ENCODE results near the gene INPP5D. TPM values are rescaled to one million over a fixed set of nuclear protein-coding genes. Genes with fewer than 3 reads are reported as not detected.

Gene INPP5D
- total and polyA plus RNA-seq, 2 of the 13 experiments (the other 11 are each of a cell fraction or from before 2014, with no cell fraction given) = 16.7 to 18.0 TPM

DNA sequence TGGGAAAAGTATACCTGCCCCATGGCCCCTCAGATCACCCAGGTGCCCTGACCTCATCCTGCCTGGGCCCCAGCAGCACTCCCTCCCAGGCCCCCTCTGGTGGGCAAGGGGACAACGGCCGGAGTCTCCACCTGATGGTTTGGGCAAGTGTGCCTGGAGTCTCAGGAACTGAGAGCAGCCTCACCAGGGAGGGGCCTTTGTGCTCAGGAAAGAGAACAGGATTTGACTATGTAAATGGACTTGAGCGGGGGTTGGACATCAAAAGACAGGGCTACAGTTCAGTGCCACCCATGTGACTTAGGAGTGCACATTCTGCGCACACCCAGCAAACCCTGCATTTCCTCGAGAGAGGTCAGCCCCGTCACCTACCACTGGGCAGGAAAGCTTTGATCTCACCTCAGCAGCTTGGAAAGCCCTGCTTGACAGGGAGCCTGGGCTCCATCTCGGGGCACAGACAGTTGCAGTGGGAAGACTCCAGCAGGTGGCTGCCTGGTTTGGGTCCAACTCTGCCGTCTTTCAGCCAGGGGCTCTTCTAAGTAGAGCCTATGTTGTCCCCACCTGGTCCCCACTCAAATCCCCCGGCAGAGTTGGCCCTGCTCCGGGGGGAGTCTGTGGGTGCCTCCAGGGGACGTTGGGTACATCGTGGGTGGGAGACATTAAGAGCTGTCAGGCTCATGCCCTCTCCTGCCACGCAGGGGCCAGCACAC is 3.3 kb downstream of the INPP5D start (continued):
- TF ChIP-seq, protein P1, sequence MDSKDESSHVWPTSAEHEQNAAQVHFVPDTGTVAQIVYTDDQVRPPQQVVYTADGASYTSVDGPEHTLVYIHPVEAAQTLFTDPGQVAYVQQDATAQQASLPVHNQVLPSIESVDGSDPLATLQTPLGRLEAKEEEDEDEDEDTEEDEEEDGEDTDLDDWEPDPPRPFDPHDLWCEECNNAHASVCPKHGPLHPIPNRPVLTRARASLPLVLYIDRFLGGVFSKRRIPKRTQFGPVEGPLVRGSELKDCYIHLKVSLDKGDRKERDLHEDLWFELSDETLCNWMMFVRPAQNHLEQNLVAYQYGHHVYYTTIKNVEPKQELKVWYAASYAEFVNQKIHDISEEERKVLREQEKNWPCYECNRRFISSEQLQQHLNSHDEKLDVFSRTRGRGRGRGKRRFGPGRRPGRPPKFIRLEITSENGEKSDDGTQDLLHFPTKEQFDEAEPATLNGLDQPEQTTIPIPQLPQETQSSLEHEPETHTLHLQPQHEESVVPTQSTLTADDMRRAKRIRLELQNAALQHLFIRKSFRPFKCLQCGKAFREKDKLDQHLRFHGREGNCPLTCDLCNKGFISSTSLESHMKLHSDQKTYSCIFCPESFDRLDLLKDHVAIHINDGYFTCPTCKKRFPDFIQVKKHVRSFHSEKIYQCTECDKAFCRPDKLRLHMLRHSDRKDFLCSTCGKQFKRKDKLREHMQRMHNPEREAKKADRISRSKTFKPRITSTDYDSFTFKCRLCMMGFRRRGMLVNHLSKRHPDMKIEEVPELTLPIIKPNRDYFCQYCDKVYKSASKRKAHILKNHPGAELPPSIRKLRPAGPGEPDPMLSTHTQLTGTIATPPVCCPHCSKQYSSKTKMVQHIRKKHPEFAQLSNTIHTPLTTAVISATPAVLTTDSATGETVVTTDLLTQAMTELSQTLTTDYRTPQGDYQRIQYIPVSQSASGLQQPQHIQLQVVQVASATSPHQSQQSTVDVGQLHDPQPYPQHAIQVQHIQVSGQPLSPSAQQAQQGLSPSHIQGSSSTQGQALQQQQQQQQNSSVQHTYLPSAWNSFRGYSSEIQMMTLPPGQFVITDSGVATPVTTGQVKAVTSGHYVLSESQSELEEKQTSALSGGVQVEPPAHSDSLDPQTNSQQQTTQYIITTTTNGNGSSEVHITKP (CRISPR knock-in tag; IDR thresholded peaks at IDR 0.05; ENCODE audit: low read depth) = peak; percentile 61; the same call in 1 of the 2 replicates
- TF ChIP-seq ZNF530 (CRISPR knock-in tag; IDR thresholded peaks at IDR 0.05; ENCODE audit: low read depth) (no peak), ZNF552 (CRISPR knock-in tag; IDR thresholded peaks at IDR 0.05; ENCODE audit: borderline replicate concordance) (peak; percentile 84), TGIF2 (CRISPR knock-in tag; IDR thresholded peaks at IDR 0.05) (peak; percentile 85; the same call in 1 of the 2 replicates), ZNF34 (CRISPR knock-in tag; IDR thresholded peaks at IDR 0.05; ENCODE audit: borderline replicate concordance) (no peak), BRD4 (CRISPR knock-in tag; IDR thresholded peaks at IDR 0.05) (0 out of 2 replicates have a peak, but pooled peaks have one; percentile 53), SNAI1 (CRISPR knock-in tag; IDR thresholded peaks at IDR 0.05; ENCODE audit: borderline replicate concordance) (peak; percentile 55; the same call in 1 of the 2 replicates), HIVEP1 (CRISPR knock-in tag; IDR thresholded peaks at IDR 0.05) (peak; percentile 91)
- TF ChIP-seq, protein P2, sequence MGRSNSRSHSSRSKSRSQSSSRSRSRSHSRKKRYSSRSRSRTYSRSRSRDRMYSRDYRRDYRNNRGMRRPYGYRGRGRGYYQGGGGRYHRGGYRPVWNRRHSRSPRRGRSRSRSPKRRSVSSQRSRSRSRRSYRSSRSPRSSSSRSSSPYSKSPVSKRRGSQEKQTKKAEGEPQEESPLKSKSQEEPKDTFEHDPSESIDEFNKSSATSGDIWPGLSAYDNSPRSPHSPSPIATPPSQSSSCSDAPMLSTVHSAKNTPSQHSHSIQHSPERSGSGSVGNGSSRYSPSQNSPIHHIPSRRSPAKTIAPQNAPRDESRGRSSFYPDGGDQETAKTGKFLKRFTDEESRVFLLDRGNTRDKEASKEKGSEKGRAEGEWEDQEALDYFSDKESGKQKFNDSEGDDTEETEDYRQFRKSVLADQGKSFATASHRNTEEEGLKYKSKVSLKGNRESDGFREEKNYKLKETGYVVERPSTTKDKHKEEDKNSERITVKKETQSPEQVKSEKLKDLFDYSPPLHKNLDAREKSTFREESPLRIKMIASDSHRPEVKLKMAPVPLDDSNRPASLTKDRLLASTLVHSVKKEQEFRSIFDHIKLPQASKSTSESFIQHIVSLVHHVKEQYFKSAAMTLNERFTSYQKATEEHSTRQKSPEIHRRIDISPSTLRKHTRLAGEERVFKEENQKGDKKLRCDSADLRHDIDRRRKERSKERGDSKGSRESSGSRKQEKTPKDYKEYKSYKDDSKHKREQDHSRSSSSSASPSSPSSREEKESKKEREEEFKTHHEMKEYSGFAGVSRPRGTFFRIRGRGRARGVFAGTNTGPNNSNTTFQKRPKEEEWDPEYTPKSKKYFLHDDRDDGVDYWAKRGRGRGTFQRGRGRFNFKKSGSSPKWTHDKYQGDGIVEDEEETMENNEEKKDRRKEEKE (IDR thresholded peaks at IDR 0.05) = no peak
- TF ChIP-seq, protein P3, sequence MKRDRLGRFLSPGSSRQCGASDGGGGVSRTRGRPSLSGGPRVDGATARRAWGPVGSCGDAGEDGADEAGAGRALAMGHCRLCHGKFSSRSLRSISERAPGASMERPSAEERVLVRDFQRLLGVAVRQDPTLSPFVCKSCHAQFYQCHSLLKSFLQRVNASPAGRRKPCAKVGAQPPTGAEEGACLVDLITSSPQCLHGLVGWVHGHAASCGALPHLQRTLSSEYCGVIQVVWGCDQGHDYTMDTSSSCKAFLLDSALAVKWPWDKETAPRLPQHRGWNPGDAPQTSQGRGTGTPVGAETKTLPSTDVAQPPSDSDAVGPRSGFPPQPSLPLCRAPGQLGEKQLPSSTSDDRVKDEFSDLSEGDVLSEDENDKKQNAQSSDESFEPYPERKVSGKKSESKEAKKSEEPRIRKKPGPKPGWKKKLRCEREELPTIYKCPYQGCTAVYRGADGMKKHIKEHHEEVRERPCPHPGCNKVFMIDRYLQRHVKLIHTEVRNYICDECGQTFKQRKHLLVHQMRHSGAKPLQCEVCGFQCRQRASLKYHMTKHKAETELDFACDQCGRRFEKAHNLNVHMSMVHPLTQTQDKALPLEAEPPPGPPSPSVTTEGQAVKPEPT (CRISPR knock-in tag; IDR thresholded peaks at IDR 0.05; ENCODE audit: low read depth) = no peak; the same call in 1 of the 2 replicates
- TF ChIP-seq, protein P4, sequence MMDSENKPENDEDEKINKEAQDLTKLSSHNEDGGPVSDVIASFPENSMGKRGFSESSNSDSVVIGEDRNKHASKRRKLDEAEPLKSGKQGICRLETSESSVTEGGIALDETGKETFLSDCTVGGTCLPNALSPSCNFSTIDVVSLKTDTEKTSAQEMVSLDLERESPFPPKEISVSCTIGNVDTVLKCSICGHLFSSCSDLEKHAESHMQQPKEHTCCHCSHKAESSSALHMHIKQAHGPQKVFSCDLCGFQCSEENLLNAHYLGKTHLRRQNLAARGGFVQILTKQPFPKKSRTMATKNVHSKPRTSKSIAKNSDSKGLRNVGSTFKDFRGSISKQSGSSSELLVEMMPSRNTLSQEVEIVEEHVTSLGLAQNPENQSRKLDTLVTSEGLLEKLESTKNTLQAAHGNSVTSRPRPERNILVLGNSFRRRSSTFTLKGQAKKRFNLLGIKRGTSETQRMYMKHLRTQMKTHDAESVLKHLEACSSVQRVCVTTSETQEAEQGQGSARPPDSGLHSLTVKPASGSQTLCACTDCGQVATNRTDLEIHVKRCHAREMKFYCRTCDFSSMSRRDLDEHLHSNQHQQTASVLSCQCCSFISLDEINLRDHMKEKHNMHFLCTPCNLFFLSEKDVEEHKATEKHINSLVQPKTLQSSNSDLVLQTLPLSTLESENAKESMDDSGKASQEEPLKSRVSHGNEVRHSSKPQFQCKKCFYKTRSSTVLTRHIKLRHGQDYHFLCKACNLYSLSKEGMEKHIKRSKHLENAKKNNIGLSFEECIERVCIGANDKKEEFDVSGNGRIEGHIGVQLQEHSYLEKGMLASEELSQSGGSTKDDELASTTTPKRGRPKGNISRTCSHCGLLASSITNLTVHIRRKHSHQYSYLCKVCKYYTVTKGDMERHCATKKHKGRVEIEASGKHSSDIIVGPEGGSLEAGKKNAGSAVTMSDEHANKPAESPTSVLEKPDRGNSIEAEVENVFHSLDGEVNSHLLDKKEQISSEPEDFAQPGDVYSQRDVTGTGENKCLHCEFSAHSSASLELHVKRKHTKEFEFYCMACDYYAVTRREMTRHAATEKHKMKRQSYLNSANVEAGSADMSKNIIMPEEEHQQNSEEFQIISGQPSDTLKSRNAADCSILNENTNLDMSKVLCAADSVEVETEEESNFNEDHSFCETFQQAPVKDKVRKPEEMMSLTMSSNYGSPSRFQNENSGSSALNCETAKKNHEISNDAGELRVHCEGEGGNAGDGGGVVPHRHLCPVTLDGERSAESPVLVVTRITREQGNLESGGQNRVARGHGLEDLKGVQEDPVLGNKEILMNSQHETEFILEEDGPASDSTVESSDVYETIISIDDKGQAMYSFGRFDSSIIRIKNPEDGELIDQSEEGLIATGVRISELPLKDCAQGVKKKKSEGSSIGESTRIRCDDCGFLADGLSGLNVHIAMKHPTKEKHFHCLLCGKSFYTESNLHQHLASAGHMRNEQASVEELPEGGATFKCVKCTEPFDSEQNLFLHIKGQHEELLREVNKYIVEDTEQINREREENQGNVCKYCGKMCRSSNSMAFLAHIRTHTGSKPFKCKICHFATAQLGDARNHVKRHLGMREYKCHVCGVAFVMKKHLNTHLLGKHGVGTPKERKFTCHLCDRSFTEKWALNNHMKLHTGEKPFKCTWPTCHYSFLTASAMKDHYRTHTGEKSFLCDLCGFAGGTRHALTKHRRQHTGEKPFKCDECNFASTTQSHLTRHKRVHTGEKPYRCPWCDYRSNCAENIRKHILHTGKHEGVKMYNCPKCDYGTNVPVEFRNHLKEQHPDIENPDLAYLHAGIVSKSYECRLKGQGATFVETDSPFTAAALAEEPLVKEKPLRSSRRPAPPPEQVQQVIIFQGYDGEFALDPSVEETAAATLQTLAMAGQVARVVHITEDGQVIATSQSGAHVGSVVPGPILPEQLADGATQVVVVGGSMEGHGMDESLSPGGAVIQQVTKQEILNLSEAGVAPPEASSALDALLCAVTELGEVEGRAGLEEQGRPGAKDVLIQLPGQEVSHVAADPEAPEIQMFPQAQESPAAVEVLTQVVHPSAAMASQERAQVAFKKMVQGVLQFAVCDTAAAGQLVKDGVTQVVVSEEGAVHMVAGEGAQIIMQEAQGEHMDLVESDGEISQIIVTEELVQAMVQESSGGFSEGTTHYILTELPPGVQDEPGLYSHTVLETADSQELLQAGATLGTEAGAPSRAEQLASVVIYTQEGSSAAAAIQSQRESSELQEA (CRISPR knock-in tag; IDR thresholded peaks at IDR 0.05; ENCODE audit: not compliant biosample characterization) = peak; percentile 40
